Measurements from ENCODE around the gene METAP2. TPM values are rescaled to one million over a fixed set of nuclear protein-coding genes. Genes with fewer than 3 reads are reported as not detected.

The METAP2 gene
- total RNA-seq, 1 experiment from 2014 or later: 127 TPM

GRCh38 chr12:95440401-95440800, 33.6 kb upstream of the METAP2 start:
- no peaks in the 10 kb centered on the region for H3K4me1 ChIP-seq (ENCODE audit: control insufficient read depth in 1 of 2, insufficient read depth in 2 of 2, low read length in 2 of 2)
- no peak for TF ChIP-seq EGR1 (IDR thresholded peaks at IDR 0.05; ENCODE audit: low read depth)
- TF ChIP-seq RAD21 (IDR thresholded peaks at IDR 0.05; ENCODE audit: low read depth): no peak
- no peak for TF ChIP-seq YY1 (IDR thresholded peaks at IDR 0.05; ENCODE audit: extremely low read depth, insufficient replicate concordance, low read depth, low read length)
- no peak for TF ChIP-seq ATF3 (IDR thresholded peaks at IDR 0.05)
- TF ChIP-seq TCF7L2 (IDR thresholded peaks at IDR 0.05; ENCODE audit: borderline replicate concordance, extremely low read depth, insufficient read depth, insufficient read length): no peak
- no peak for TF ChIP-seq POLR2AphosphoS5 (IDR thresholded peaks at IDR 0.05; ENCODE audit: low read depth, low read length)
- TF ChIP-seq CEBPB (IDR thresholded peaks at IDR 0.05; ENCODE audit: low read depth): no peak
- no peak for TF ChIP-seq JUND (IDR thresholded peaks at IDR 0.05)
- no peak for TF ChIP-seq REST (IDR thresholded peaks at IDR 0.05; ENCODE audit: low read depth)
- TF ChIP-seq SP1 (IDR thresholded peaks at IDR 0.05; ENCODE audit: low read depth): no peak
- no peak for TF ChIP-seq MAX (IDR thresholded peaks at IDR 0.05)
- TF ChIP-seq CBX3 (IDR thresholded peaks at IDR 0.05; ENCODE audit: low read depth): no peak
- TF ChIP-seq EZH2 (IDR thresholded peaks at IDR 0.05): no peak
- TF ChIP-seq ZBTB33 (IDR thresholded peaks at IDR 0.05; ENCODE audit: extremely low read depth, insufficient replicate concordance, low read length): no peak
- TF ChIP-seq CTCF (IDR thresholded peaks at IDR 0.05 in 2 of 3, conservative IDR thresholded peaks at IDR 0.05 in 1 of 3; ENCODE audit: borderline replicate concordance in 1 of 3, insufficient read depth in 1 of 3, low read depth in 2 of 3, low read length in 2 of 3): no peak
- no peak for TF ChIP-seq ZFX (IDR thresholded peaks at IDR 0.05)
- no peak for TF ChIP-seq ELF1 (IDR thresholded peaks at IDR 0.05; ENCODE audit: borderline replicate concordance, low read depth)
- H3K9me3 ChIP-seq (ENCODE audit: control insufficient read depth in 1 of 2, insufficient read depth in 1 of 2, low read depth in 1 of 2, low read length in 2 of 2): no peaks in the 10 kb centered on the region
- intact Hi-C loops (cut with micrococcal nuclease): no loop called here
- CTCF ChIA-PET: no interaction called here
- no peaks in the 10 kb centered on the region for H3K36me3 ChIP-seq (ENCODE audit: control insufficient read depth in 1 of 2, insufficient read depth in 2 of 2, low read length in 2 of 2)
- no TSS peak for BruUV-seq (replicated peaks)
- no peaks in the 10 kb centered on the region for H4K20me1 ChIP-seq (ENCODE audit: insufficient read depth)
- no peaks in the 10 kb centered on the region for H3K27me3 ChIP-seq (ENCODE audit: insufficient read depth, low read length)
- no peaks in the 10 kb centered on the region for H3K79me2 ChIP-seq (ENCODE audit: insufficient read depth, low read length)
- H3K4me3 ChIP-seq (replicated peaks in 1 of 2; ENCODE audit: low read depth in 1 of 2, low read length in 2 of 2): no peak overlapping the region
- H3K9me2 ChIP-seq (ENCODE audit: insufficient read depth): no peaks in the 10 kb centered on the region
- H3K27ac ChIP-seq (ENCODE audit: low read depth, low read length): no peak overlapping the region
- H3K4me2 ChIP-seq (ENCODE audit: low read length): no peak overlapping the region
- ATAC-seq: no peak
- H2AFZ ChIP-seq (ENCODE audit: low read depth, low read length, poor library complexity, severe bottlenecking): no peak overlapping the region
- RAD21 ChIA-PET (ENCODE audit: low non-redundant PET in 1 of 2, low total read pairs in 2 of 2, uncharacterized antibody in 2 of 2, unreplicated experiment in 2 of 2): no interaction called here
- DNase-seq (ENCODE audit: low read depth, low spot score): no peak
- POLR2A ChIA-PET: no interaction called here
- no peak overlapping the region for H3K9ac ChIP-seq (ENCODE audit: low read length)

Measured in HCT116 (cell line).